Stimulated activated CD8-positive, alpha-beta memory T cell treated with anti-CD3 and anti-CD28 coated beads, Interleukin-15, amount 100 ng/mL, for 24 hours (primary cell): ENCODE results near the gene KMT5C.
A peak's percentile ranks its signal among the peaks of the same experiment; 100 is the strongest.

Source experiments
- DNase-seq: peaks from one replicate; pipeline ENCODE4 v3.0.0-alpha.2; 2020; ENCODE audit warnings: low read depth

Gene KMT5C

DNA sequence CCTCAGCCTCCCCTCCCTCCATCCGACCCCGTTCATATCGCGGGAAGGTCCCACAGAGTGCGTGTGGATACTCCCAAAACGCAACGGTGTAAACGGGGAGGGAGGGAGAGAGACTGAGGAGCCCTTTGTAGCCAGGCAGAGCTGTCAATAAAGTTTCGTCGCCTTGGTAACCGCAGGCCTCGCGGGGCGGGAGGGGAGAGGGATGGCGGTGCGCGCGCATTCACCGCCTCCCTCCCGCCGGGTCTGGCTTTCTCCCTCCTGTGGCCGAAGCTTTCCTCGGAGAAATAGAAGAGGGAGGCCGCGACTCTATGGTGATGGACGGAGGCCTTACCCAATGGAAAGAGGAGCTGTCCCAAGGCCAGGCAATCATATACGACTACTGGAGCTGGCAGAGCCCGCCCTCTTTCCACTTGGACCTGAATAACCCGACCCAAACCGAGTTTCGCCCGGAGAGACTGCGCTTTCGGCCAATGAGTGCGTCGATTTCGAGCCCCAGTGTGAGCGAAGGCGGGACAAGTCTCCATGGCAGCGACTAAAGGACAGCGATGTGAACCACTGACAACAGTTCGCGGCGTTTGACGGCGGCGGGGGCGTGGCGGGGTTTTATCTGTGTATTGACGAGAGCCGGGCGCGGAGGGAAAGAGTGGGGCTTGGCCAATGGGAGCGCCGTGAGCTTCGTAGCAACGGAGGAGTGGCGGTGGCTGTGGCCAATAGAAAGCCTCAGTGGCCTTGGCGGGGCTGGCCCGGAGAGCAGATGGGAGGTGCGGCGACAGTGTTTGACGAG, at the start of gene KMT5C:
Gene KMT5C (plus strand): TSS at position 772 of the 784 bp plus-strand sequence. CDS start 2,061 bp downstream, outside the sequence.
- peak; percentile 99 for DNase-seq

DNA sequence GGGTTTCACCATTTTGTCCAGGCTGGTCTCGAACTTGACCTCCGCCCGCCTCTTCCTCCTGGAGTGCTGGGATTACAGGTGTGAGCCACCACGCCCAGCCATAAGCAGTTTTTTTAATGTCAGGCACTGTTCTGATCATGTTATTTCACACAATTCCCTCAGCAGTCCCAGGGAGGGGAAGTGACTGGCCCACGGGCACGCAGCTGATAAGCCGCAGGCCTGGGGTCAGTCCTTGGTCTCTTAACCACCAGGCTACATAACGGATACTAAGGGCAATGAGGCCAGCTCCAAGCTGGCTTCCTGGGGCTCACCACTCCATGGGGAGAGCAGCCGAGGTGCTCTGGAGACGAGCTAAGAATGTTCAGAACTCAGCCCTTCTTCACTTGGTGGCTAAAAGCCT, 42.4 kb upstream of the KMT5C start:
- no peak for DNase-seq

DNA sequence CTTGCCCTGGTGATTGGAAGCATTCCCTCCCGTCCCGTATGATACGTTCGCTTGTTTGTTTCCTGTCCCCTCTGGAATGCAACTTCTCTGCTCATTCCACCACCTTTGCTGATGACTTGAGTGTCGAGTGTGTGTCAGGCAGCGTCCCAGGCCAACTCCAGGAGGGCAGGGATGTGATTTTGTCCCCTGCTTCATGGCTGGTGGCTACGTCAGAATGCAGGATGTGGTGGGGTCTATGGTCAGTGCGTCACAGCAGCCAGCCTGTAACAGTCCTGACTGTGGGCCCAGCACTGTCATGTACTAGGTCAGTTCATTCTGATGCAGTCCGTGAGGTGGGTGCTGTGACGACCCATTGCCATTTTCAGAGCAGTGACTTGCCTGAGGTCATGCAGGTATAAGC, 39.7 kb upstream of the KMT5C start:
- DNase-seq = no peak

DNA sequence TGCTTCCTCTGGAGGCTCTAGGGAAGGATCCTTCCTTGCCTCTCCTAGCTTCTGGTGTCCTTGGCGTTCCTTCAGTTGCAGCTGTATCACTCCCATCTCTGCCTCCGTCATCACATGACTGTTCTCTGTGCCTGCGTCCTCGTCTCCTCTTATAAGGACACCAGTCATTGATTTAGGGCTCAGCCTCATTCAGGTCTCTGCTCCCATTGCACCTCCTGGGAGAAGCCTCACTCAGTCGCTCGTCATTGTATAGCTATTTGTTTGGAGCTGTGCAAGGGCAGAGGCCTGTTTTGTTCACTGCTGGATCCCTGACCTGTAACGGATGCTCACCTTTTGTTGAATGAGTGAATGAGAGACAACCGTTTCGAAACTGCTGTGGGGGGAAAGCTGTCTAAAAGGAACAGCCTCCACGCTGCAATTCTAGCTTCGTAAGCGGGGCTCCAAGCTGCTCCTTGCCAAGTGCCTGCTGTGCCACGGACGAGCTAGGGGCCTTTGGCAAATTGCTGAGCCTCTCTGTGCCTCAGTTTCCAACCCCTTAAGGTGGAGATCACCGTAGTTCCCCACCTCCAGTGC, 38.7 kb upstream of the KMT5C start:
- DNase-seq = no peak

DNA sequence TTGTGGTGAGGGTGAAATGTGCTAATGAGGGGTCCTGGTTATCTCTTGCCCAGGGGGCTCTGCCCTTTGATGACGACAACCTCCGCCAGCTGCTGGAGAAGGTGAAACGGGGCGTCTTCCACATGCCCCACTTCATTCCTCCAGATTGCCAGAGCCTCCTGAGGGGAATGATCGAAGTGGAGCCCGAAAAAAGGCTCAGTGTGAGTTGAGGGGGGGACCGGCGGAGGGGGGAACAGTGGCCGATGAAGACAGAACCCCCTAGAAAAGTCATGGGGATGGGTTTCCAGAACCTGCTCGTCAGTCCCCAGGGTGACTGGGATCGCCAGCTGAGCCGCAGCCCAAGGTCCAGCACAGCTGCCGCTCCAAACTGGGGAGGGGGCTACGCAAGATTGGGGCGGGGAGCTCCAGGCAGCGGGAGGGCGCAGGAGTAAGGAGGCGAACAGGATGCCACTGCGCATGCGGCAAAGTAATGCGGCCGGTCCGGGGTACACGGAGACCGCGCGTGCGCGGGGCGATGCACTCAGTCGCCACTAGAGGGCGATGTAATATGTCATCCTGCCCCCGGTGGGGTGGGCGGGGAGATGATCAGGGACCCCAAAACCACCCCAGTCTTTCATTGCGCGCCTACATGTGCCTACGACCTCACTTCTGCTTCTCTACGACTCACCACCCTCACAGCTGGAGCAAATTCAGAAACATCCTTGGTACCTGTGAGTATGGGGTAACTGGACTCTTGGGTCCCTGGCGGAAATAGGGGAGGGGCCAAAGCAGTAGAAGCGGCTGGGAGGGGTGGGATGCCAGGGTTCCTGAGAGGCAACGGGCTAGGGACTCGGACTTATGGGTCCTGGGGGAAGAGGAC, 38.0 kb upstream of the KMT5C start:
- DNase-seq = peak; percentile 99

DNA sequence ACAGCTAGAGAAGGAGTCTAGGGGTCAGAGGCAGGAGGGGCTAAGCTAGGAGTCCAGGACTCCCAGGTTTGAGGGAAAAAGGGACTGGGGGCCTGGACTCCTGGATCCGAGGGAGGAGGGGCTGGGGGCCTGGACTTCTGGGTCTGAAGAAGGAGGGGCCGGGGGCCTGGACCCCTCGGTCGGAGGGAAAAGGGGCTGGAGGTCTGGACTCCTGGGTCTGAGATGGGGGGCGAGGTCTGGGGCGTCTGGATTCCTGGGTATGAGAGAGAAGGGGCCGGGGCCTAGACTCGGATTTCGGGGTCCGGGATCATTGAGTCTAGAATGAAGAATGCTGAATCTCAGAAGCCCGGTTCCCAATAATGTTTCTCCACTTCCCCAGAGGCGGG, 37.4 kb upstream of the KMT5C start:
- DNase-seq = no peak

DNA sequence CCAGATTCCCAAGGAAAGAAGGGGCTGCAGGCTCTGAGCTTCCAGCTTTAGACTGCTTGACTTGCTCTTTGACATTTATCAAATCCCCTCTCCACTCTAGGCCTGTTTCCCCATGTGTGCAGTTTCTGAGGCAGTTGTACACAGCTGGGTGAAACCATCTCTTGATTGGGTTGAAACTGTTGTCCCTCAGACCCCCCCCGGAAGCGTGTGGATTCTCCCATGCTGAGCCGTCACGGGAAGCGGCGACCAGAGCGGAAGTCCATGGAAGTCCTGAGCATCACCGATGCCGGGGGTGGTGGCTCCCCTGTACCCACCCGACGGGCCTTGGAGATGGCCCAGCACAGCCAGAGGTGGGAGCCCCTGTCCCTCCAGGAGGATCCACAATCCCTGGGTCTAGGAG, 36.2 kb upstream of the KMT5C start:
- DNase-seq = no peak

DNA sequence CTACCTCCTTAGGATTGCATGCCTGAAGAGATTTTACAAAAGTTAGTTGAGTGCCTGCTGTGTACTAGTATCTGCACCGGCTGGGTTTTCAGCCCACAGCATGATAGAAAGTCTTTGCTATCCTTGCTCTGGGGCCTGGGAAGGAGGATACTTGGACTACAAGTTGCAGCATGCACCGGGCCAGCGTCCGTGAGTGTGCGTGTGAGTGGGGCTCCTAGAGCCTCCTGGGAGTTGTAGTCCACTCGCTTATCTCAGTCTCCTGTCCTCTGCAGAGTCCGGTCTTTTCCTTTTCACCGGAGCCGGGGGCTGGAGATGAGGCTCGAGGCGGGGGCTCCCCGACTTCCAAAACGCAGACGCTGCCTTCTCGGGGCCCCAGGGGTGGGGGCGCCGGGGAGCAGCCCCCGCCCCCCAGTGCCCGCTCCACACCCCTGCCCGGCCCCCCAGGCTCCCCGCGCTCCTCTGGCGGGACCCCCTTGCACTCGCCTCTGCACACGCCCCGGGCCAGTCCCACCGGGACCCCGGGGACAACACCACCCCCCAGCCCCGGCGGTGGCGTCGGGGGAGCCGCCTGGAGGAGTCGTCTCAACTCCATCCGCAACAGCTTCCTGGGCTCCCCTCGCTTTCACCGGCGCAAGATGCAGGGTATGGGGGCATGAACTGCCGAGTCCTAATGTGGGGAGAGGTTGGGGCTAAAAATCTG, 35.2 kb upstream of the KMT5C start:
- DNase-seq = no peak

DNA sequence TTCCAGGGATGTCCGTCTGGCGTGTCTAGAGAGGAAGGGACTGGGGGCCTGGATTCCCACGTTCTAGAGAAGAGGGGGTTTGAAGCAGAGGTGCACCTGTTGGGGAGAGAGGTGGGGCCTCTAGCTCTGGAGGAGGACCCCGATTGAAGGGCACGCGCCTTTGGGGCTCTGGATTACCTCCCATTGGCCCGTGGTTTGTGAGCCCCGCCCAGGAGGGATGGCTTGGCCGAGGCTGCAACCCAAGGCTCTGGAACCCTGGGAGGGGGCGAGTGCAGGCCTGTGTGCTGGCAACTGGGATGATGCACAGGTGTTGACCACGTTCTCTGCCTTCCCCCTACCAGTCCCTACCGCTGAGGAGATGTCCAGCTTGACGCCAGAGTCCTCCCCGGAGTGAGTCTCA, 34.7 kb upstream of the KMT5C start:
- DNase-seq = no peak

DNA sequence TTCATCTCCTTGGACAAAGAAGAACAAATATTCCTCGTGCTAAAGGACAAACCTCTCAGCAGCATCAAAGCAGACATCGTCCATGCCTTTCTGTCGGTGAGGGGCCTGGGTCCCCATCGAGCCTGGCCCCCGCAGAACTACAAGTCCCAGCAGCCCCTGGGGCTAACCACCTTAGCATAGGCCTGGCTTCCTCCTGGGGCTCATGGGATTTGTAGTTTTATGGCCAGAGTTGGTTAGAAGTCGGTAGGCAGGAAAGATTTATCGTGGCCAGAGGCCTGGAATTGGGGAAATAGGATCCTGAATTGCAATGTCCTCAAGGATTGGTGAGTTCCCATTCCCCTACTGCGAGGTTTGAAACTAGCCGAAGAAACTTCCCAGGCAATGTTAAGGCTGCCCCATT, 34.2 kb upstream of the KMT5C start:
- DNase-seq = no peak

DNA sequence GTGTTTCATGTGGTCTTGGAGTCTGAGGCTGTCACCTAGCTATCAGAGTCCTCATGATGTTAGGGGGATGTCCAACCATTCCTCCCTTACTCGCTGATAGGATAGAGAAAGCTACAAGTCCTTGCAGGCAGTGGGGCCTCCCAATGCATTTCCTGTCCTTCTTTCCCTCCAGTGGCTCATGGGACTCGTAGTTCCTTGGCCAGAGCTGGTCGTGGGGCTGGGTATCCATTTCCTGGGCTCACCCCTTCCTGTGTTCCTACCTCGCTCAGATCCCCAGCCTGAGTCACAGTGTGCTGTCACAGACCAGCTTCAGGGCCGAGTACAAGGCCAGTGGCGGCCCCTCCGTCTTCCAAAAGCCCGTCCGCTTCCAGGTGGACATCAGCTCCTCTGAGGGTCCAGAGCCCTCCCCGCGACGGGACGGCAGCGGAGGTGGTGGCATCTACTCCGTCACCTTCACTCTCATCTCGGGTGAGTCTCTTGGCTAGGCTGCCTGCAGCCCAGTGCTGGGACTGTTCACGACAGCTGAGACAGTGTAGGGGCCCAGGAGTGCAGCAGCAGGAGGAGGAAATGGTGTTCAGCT, 33.6 kb upstream of the KMT5C start:
- no peak for DNase-seq

DNA sequence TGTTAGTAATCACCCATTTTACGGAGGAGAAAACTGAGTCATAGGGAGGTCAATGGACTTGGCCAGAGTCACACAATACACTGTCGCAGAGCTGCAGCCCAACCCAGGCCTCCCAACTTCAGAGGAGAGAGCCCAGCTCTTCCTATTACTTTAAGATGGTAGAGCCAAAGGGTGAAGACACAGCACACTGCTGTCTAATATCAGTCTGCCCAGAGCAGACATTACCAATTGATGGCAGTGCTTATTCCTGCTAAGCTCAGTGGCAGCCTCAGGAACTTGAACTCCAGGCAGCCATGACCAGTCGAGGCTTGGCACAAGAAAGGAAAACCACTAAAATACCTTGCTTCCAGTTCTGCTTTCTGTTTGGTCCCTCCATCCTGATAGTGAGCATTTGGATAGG, 33.0 kb upstream of the KMT5C start:
- no peak for DNase-seq

DNA sequence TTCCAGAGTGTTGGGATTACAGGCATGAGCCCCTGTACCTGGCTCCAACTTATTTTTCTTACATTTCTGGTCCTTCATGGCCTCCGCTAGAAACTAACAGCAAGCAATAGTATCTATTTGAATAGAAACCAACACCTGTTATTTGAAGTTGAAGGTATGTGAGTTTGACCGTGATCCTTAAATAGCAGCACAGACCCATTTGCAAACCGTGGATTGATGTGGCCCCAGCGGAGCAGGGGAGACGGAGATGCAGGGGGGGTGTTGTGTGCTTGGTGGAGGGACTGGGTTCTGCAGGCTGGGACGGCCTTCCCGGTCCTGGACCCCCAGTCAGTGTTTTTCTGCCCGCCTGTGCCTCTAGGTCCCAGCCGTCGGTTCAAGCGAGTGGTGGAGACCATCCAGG, 31.4 kb upstream of the KMT5C start:
- no peak for DNase-seq

DNA sequence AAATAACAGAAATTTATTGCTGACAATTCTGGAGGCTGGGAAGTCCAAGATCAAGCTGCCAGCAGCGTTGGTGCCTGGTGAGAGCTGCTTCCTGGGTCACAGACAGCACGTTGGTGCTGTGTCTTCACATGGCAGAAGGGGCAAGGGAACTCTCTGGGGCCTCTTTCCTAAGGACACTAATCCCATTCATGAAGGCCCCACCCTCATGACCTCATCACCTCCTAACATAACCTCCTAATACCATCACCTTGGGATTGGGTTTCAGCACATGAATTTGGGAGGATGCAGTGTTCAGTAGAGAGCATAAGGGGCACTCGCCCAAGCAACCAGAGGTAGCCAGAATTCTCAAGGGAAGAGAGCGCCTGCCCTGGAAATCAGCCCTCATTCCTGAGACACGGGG, 30.2 kb upstream of the KMT5C start:
- no peak for DNase-seq

DNA sequence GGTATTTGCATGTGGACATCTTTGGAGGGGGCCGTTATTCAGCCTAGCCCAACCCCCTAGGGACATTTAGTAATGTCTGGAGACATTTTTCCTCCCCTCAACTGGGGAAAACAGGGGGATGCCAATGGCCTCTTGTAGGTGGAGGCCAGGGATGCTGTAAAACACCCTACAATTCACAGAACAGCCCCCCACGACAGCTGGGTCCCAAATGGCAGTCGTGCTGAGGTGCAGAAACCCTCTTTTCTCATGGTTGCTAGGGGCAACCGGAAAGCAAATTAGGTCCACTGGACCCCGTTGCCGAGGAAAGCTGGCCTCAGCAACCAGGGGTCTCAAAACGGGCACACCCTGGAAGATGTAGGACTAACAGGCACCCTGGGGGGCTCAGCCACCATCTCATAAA, 29.2 kb upstream of the KMT5C start:
- no peak for DNase-seq

DNA sequence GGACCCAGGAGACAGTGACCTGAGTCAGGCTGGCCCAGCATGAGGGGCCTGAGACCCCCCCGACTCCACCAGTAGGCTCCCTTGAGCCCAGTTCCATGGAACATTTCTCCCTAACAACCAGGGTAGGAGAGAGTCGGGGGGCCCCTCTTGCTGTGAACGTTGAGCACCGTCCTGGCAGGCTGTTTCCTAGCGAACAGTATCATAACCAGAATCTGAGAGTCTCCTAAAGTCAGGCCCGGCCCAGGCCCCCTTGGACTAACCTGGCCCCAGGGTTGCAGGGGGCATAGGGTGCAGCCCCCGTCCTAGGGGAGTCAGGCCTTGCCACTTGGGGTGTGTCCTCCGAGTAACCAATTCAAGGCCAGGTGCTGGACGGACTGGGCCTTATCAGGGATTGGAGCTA, 28.3 kb upstream of the KMT5C start:
- no peak for DNase-seq

DNA sequence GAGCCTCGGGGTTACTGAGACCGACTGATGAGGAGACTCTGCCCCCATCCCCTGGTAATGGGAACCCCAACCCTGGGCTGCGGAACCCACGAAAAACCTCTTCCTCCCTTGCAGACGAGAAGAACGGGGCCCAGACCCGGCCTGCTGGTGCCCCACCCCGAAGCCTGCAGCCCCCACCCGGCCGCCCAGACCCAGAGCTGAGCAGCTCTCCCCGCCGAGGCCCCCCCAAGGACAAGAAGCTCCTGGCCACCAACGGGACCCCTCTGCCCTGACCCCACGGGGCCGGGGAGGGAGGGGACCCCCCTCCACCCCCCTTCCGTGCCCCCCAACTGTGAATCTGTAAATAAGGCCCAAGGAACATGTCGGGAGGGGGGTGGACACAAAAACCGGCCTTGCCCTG, 27.9 kb upstream of the KMT5C start:
- DNase-seq = no peak

DNA sequence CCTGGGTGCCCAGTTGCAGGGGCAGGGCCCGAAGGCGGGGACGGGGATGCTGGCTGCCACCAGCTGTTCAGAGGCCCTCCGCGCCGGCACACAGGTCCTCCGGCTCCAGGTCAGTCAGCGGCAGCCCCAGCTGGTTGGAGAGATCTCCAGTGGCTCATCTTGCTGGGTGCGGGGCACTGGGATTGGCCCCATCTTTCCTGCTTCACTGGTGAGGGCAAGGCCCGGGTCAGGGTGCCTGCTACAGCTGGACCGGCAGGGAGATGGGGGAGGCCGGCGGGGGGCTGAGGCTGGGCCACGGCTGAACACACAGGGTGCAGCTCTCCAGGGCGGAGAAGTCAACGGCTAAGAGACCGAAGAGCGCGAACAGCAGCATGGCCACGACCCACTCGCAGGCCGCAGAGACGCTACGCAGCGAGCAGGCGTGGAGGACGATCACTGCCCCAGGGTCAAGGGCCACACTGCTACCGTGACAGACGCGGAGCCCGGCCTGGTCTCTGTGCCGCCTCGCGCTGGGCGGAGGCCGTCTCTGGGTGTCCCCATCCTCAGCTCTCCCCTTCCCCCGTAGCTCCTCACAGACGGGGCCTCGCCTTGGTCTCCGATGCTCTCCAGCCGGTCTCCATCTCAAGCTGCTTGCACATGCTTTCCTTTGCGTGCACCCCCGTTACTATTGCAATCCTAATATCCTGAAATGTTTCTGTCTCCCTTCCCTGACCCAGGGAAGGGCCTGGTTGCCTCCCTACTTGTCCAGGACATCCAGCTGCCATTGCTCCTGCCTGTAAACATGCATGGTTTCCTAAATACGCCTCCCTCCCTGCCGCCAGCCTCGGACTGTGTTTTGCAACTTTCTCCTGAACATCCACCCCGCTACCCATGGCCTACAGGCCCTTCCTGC, 26.8 kb upstream of the KMT5C start:
- DNase-seq = no peak

DNA sequence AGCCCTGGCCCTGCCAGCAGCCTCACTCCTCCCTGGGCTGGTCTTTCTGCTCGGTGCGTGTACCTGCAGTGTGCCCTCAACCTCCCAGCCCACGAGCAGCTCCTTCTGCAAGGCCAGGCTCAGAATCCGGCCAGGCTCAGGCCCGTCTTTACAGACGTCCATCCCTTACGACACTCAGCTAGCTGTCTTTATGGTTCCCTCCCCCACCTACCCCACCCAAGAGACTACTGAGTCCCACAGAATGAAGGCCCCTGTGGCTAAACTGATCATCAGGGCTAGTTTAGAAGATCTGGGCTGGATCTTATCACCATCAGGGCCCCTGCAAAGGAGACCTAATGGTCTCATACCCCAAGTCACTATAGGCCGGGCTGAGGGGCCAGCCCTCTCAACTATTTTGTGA, 25.3 kb upstream of the KMT5C start:
- DNase-seq = no peak

DNA sequence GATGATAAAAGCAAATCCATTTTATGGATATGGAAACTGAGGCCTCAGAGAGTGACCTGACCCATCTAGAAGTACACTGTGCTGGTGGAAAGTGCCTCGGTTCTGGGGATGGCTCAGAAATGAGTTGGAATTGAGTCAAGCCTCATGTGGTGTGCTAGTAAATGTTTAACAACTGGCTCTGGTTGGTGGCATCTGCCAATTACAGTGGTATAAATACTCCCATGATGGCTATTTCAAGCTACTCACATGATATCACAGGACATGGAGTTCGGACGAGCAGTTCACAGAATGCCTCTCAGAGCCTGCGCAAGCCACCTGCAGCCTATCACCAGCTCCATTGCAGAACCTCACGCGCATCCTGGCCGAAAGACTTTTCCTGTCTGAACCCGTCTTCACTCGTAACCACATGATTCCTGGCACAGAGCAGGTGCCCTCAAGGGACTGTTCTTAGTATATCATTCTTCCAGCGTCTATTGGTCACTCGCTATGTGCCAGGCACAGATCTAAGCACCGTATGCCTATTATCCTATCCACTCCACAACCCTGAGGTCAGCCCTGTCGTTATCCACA, 23.6 kb upstream of the KMT5C start:
- DNase-seq = no peak

DNA sequence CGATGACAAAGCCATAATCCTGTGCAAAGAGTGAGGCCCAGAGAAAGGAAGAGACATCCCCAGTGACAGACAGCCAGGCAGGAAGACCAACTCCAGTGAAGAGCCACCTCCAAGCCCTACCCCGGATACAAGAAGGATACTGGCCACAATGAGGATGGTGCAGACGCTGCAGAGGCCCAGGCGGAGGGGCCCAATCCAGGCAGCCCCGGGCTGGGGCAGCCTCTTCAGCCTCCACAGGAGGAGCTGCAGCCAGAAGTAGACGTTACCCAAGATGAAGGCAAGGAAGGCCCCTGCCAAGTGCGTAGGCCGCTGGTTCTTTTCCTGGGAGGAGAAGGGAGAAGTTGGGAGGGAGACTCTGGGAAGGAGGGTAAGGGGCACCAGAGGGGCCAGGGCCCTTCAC, 23.0 kb upstream of the KMT5C start:
- DNase-seq = no peak
